Central memory CD8-positive, alpha-beta T cell (primary cell): ENCODE measurements around the gene PDE6B.
A peak's percentile ranks its signal among the peaks of the same experiment; 100 is the strongest.
"Not testable (repeated sequence)": the region's sequence is repeated elsewhere in the genome, so short reads cannot be mapped to it uniquely, and the experiment has no call there.

Experiments used
- ATAC-seq: fragments of 150-1000 bp; cut with Tn5 transposase; replicated peaks from 2 replicates; pipeline ENCODE4 v1.10.0; 2022; ENCODE audit warnings: mild to moderate bottlenecking, moderate FRiP score, moderate number of reproducible peaks; ENCODE audit not compliant: poor library complexity, severe bottlenecking; ENCODE audit errors: extremely low read depth
- DNase-seq, 2 donors: peaks; one replicate each; pipeline ENCODE4 v3.0.0; 2021; ENCODE audit warnings: low spot score in 2 of 2
- H3K27ac Mint-ChIP-seq: one replicate; pipeline ENCODE4 v1.8.0; 2022; ENCODE audit warnings: low read depth, mild to moderate bottlenecking, moderate library complexity, mixed read lengths
- H3K27me3 Mint-ChIP-seq: one replicate; pipeline ENCODE4 v1.8.0; 2022; ENCODE audit warnings: mixed read lengths
- H3K36me3 Mint-ChIP-seq: one replicate; pipeline ENCODE4 v1.8.0; 2022; ENCODE audit warnings: mild to moderate bottlenecking, moderate library complexity, mixed read lengths; ENCODE audit not compliant: insufficient read depth
- H3K4me1 Mint-ChIP-seq: one replicate; pipeline ENCODE4 v1.8.0; 2022; ENCODE audit warnings: mixed read lengths
- H3K4me3 Mint-ChIP-seq: one replicate; pipeline ENCODE4 v1.8.0; 2022; ENCODE audit warnings: mild to moderate bottlenecking, moderate library complexity, mixed read lengths
- H3K9me3 Mint-ChIP-seq: one replicate; pipeline ENCODE4 v1.8.0; 2022; ENCODE audit warnings: mixed read lengths

Gene PDE6B

DNA sequence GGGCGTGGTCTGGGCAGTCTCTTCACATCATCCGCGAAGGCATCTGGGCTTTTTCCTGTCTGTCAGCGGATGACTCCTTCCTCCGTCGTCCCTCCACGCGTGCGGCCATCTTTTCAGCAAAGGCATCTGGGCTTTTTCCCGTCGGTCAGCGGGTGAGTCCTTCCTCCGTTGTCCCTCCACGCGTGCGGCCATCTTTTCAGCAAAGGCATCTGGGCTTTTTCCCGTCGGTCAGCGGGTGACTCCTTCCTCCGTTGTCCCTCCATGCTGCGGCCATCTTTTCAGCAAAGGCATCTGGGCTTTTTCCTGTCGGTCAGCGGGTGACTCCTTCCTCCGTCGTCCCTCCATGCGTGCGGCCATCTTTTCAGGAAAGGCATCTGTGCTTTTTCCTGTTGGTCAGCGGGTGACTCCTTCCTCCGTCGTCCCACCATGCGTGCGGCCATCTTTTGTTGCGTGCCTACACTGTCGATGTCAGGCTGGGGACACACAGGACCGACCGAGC, 37.0 kb upstream of the PDE6B start:
- no peaks in the 10 kb centered on the region for H3K4me1 Mint-ChIP-seq
- H3K36me3 Mint-ChIP-seq, result no peaks in the 10 kb centered on the region
- no peak overlapping the region for H3K27ac Mint-ChIP-seq
- DNase-seq, result no peak
- no peak overlapping the region for H3K4me3 Mint-ChIP-seq
- H3K27me3 Mint-ChIP-seq, result peaks cover 71% of the 10 kb centered on the region
- no peak for ATAC-seq
- peaks cover 19% of the 10 kb centered on the region for H3K9me3 Mint-ChIP-seq

DNA sequence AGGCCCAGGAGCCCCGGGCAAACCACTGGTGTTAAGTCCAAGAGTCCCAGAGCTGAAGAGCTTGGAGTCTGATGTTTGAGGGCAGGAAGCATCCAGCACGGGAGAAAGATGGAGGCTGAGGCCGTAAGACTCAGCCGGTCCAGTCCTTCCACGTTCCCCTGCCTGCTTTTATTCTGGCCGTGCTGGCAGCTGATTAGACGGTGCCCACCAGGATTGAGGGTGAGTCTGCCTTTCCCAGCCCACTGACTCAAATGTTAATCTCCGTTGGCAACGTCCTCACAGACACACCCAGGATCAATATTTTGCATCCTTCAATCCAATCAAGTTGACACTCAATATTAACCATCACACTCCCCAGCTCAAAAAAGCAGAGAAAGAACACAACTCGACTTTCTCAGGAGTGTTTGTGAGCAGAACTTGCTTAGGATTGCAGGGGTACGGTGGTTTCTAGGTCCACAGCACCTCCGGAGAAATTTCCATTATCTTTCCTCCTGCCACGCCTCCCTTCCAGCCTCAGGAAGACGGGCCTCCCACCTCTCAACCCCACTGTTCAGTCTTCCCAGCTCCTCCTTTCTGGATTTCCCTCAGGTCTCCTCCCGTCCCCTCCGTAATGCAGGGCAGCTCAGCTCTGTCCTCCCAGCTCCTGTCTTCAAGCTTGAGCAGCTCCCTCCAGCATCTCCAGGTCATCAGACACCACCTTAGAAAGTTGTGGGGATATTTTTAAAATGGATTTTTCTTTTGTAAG, 36.0 kb upstream of the PDE6B start:
- Mint-ChIP-seq H3K4me1 (no peaks in the 10 kb centered on the region), H3K27ac (no peak overlapping the region), H3K36me3 (no peaks in the 10 kb centered on the region), H3K4me3 (no peak overlapping the region), H3K27me3 (peaks cover 68% of the 10 kb centered on the region), H3K9me3 (peaks cover 19% of the 10 kb centered on the region)
- DNase-seq, result no peak
- no peak for ATAC-seq

GRCh38 chr4:590313-590841, 35.0 kb upstream of the PDE6B start:
- Mint-ChIP-seq H3K4me3 (no peak overlapping the region), H3K27me3 (peaks cover 68% of the 10 kb centered on the region), H3K4me1 (no peaks in the 10 kb centered on the region), H3K9me3 (peaks cover 17% of the 10 kb centered on the region), H3K36me3 (no peaks in the 10 kb centered on the region), H3K27ac (no peak overlapping the region)
- DNase-seq (no peak), ATAC-seq (no peak)

DNA sequence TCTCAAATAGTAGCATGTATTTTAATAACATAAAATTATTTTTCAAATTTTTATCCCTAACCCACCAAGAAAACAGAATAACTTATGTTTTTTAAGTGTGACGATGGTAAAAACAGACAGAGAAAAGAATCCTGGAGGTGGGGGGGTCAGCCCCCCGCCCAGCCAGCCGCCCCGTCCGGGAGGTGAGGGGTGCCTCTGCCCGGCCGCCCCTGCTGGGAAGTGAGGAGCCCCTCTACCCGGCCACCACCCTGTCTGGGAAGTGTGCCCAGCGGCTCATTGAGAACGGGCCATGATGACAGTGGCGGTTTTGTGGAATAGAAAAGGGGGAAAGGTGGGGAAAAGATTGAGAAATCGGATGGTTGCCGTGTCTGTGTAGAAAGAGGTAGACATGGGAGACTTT, 33.2 kb upstream of the PDE6B start:
- H3K36me3 Mint-ChIP-seq, H3K9me3 Mint-ChIP-seq, ATAC-seq, H3K27ac Mint-ChIP-seq, H3K4me3 Mint-ChIP-seq, H3K4me1 Mint-ChIP-seq, DNase-seq: not testable (repeated sequence)
- H3K27me3 Mint-ChIP-seq, result peaks cover 60% of the 10 kb centered on the region

GRCh38 chr4:592825-593520, 32.4 kb upstream of the PDE6B start:
- peaks cover 59% of the 10 kb centered on the region for H3K27me3 Mint-ChIP-seq
- no peaks in the 10 kb centered on the region for H3K4me1 Mint-ChIP-seq
- H3K36me3 Mint-ChIP-seq, result no peaks in the 10 kb centered on the region
- H3K27ac Mint-ChIP-seq, result no peak overlapping the region
- ATAC-seq (no peak), DNase-seq (no peak)
- peaks cover 7% of the 10 kb centered on the region for H3K9me3 Mint-ChIP-seq
- no peak overlapping the region for H3K4me3 Mint-ChIP-seq

DNA sequence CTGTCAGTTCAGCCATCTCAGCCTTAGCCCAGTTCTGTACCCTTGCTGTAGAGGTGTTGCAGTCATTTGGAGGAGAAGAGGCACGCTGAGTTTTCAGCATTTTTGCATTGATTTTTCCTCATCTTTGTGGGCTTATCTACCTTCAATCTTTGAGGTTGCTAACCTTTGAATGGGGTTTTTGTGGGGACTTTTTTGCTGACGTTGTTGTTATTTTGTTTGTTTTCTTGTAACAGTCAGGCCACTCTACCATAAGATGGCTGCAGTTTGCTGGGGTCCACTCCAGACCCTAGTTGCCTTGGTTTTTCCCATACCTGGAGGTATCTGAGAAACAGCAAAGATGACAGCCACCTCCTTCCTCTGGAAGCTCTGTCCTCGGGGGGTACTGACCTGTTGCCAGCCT, 26.4 kb upstream of the PDE6B start:
- peaks cover 3% of the 10 kb centered on the region for H3K4me1 Mint-ChIP-seq
- peaks cover 52% of the 10 kb centered on the region for H3K27me3 Mint-ChIP-seq
- DNase-seq (no peak), ATAC-seq (no peak)
- H3K27ac Mint-ChIP-seq, result no peak overlapping the region
- no peak overlapping the region for H3K4me3 Mint-ChIP-seq
- peaks cover 3% of the 10 kb centered on the region for H3K9me3 Mint-ChIP-seq
- no peaks in the 10 kb centered on the region for H3K36me3 Mint-ChIP-seq

GRCh38 chr4:600166-600565, 25.2 kb upstream of the PDE6B start:
- DNase-seq (no peak), ATAC-seq (no peak)
- peaks cover 6% of the 10 kb centered on the region for H3K4me1 Mint-ChIP-seq
- H3K4me3 Mint-ChIP-seq, result no peak overlapping the region
- H3K27me3 Mint-ChIP-seq, result peaks cover 51% of the 10 kb centered on the region
- H3K36me3 Mint-ChIP-seq, result no peaks in the 10 kb centered on the region
- H3K9me3 Mint-ChIP-seq, result peaks cover 4% of the 10 kb centered on the region
- no peak overlapping the region for H3K27ac Mint-ChIP-seq

DNA sequence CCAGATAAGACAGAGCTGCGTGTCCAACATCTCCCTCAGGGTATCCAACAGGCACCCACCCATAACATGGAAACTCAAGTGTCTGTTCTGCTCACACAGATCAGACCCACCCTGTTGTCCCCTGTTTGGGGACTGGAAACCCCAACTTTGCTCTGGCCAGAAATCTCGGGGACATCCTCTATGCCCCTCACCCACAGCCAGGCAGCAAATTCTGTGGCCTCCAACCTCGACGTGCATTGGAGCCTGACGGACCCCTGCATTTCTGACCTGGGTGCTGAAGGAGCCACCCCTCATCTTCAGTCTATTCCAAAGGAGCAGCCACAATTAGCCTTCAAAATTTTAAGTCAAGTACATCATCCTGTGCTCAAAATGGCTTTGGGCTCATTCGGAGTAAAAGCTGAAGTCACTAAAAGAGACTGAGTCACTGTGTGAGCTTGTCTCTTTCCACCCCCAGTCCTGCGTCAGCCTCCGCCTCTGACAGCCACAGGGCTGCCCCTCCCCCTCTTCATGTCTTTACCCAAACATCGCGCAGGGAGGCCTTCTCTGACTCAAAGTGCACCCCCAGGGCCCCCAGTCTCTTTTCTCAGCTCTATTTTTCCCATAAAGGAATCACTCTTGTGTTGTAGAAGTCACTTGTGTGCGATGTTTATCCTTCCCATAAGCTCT, 24.4 kb upstream of the PDE6B start:
- Mint-ChIP-seq H3K4me3 (no peak overlapping the region), H3K36me3 (no peaks in the 10 kb centered on the region), H3K4me1 (peaks cover 6% of the 10 kb centered on the region), H3K27ac (no peak overlapping the region), H3K27me3 (peaks cover 43% of the 10 kb centered on the region), H3K9me3 (peaks cover 4% of the 10 kb centered on the region)
- DNase-seq (no peak), ATAC-seq (no peak)

GRCh38 chr4:601612-602558, 23.5 kb upstream of the PDE6B start:
- peaks cover 6% of the 10 kb centered on the region for H3K4me1 Mint-ChIP-seq
- no peak overlapping the region for H3K27ac Mint-ChIP-seq
- DNase-seq (no peak), ATAC-seq (no peak)
- H3K9me3 Mint-ChIP-seq, result peaks cover 4% of the 10 kb centered on the region
- no peaks in the 10 kb centered on the region for H3K36me3 Mint-ChIP-seq
- no peak overlapping the region for H3K4me3 Mint-ChIP-seq
- peaks cover 40% of the 10 kb centered on the region for H3K27me3 Mint-ChIP-seq

- peaks cover 4% of the 10 kb centered on the region for H3K9me3 Mint-ChIP-seq
- H3K4me3 Mint-ChIP-seq, result no peak overlapping the region
- no peak for ATAC-seq
- H3K27ac Mint-ChIP-seq, result no peak overlapping the region
- H3K27me3 Mint-ChIP-seq, result peaks cover 40% of the 10 kb centered on the region
- H3K36me3 Mint-ChIP-seq, result no peaks in the 10 kb centered on the region
- H3K4me1 Mint-ChIP-seq, result peaks cover 6% of the 10 kb centered on the region
- DNase-seq, result no peak
These were observed 22.8 kb upstream of the PDE6B start for GRCh38 chr4:602559-602942.

DNA sequence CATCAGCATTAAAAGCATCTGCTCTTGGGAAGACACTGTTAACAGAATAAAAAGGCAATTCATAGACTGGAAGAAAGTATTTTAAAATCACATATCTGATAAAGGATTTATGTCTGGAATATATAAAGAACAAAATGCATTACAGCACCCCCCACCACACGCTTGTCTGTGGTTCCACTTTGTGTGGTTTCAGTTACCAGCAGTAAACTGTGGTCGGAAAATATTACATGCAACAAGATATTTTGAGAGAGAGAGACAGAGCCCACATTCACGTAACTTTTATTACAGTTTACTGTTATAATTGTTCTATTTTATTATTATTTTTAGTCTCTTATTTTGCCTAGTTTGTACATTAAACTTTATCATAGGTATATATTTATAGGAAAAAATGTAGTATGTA, 21.2 kb upstream of the PDE6B start:
- H3K9me3 Mint-ChIP-seq, result peaks cover 4% of the 10 kb centered on the region
- no peak for DNase-seq

More for the DNA sequence above, 21.2 kb upstream of the PDE6B start:
- no peak for ATAC-seq
- Mint-ChIP-seq H3K27me3 (peaks cover 45% of the 10 kb centered on the region), H3K4me3 (no peak overlapping the region), H3K4me1 (peaks cover 6% of the 10 kb centered on the region), H3K36me3 (no peaks in the 10 kb centered on the region), H3K27ac (peak overlapping the region; percentile 41)
